AG10803 (cell line): ENCODE data around the gene NRARP.

Experiments
- DNase-seq: peaks from one replicate; pipeline ENCODE4 v3.0.0; 2010; ENCODE audit warnings: low read depth
- H3K4me3 ChIP-seq: 2 replicates; pipeline ENCODE4 v1.5.1; 2011; ENCODE audit warnings: mild to moderate bottlenecking, low read length, control low read depth
- TF ChIP-seq, protein P1 (sequence below): conservative IDR thresholded peaks from 2 replicates; pipeline ENCODE4 v1.5.1; 2011; ENCODE audit warnings: mild to moderate bottlenecking, low read length, control low read depth, inconsistent platforms

The NRARP gene

GRCh38 chr9:137311171-137311985, 9.3 kb upstream of the NRARP start:
- no peak overlapping the region for H3K4me3 ChIP-seq
- TF ChIP-seq, protein P1, sequence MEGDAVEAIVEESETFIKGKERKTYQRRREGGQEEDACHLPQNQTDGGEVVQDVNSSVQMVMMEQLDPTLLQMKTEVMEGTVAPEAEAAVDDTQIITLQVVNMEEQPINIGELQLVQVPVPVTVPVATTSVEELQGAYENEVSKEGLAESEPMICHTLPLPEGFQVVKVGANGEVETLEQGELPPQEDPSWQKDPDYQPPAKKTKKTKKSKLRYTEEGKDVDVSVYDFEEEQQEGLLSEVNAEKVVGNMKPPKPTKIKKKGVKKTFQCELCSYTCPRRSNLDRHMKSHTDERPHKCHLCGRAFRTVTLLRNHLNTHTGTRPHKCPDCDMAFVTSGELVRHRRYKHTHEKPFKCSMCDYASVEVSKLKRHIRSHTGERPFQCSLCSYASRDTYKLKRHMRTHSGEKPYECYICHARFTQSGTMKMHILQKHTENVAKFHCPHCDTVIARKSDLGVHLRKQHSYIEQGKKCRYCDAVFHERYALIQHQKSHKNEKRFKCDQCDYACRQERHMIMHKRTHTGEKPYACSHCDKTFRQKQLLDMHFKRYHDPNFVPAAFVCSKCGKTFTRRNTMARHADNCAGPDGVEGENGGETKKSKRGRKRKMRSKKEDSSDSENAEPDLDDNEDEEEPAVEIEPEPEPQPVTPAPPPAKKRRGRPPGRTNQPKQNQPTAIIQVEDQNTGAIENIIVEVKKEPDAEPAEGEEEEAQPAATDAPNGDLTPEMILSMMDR, result no peak
- no peak for DNase-seq

GRCh38 chr9:137310189-137311052, 8.3 kb upstream of the NRARP start:
- TF ChIP-seq, protein P1, result no peak
- no peak overlapping the region for H3K4me3 ChIP-seq
- no peak for DNase-seq

GRCh38 chr9:137309368-137310188, 7.5 kb upstream of the NRARP start:
- TF ChIP-seq, protein P1, result no peak
- DNase-seq, result no peak
- no peak overlapping the region for H3K4me3 ChIP-seq

- no peak for DNase-seq
- TF ChIP-seq, protein P1, result no peak
- H3K4me3 ChIP-seq, result no peak overlapping the region
These were observed 6.1 kb upstream of the NRARP start for GRCh38 chr9:137308057-137308619.

DNA sequence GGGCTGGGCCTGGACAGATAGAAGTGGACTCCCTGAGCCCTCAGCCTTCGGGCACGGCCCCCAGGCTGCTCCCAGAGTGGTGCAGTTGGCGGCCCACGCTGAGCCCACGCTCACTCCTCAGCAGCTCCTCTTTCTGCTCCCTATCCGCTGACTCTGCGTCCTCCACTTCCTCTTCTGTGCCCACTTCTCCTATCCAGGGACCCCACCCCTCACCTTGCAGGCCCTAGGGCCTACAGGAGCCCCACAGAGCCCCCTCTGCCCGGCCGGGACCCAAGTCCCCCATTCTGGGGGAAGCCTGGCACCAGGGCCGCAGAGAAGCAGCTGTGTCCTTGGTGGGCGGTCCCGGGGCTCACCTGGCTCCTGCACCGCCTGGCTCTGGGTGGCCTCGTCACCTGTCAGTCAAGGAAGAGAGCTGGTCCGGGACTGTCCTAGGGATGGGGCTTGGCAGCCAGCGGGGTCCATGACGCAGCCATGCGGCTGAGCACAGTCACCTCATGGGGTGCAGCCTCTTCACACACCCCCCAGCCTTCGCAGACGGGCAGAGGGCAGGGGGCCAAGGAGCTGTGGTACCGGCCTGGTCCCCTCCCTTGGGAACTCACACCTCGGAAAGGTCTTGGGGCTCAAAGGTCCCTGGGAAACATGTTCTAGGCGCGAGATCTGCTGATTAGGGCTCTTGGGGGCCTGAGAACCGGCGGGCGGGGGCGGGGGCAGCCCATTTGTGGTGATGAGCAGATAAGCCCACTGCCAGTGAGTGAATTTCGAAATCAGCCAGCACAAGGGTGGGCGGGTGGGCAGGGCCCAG, 5.4 kb upstream of the NRARP start:
- H3K4me3 ChIP-seq, result no peak overlapping the region
- no peak for DNase-seq
- TF ChIP-seq, protein P1, result no peak

DNA sequence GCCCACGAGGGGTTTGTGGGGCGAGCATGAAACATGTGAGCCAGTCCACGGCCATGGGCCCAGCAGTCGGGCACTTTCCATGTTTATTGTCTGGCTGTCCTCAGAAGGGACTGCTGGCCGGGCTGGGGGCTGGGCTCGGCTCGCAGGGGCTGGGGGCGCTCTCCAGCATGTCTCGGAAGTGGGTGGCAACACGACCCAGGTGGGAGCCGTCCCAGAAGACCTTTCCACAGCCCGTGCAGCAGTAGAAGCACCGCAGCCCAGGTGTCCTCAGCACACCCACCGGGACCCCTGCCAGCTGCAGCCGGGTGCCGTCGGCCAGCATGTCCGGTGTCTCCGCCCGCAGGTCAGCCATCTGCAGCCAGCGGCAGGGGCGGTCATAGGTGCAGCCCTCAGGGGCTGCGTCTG, 4.8 kb upstream of the NRARP start:
- H3K4me3 ChIP-seq, result no peak overlapping the region
- DNase-seq, result no peak
- TF ChIP-seq, protein P1, result no peak
